PC-3 (cell line): ENCODE results near the gene SDK1. TPM values are rescaled to one million over a fixed set of nuclear protein-coding genes. Genes with fewer than 3 reads are reported as not detected.

ENCODE experiments used
- ATAC-seq: fragments of 200-7000 bp; cut with Tn5 transposase; 2 replicates; pipeline ENCODE4 v1.9.1; 2020; ENCODE audit warnings: mild to moderate bottlenecking, moderate library complexity
- BruUV-seq: library from RNA; stranded (reverse); fragments of 400-500 nt; replicated peaks from 2 replicates; lab custom pipeline; 2021; lab: Mats Ljungman, UMichigan
- CTCF ChIA-PET: fragments of 300-600 bp; sonication (Branson Sonifier 250); formaldehyde crosslinking; loops from one replicate; lab custom pipeline; 2022; ENCODE audit warnings: antibody characterized with exemption; lab: Charles Lee
- POLR2A ChIA-PET: fragments of 300-600 bp; sonication (Branson Sonifier 250); formaldehyde crosslinking; loops from one replicate; lab custom pipeline; 2022; ENCODE audit warnings: antibody characterized with exemption; ENCODE audit not compliant: unreplicated experiment; lab: Charles Lee
- DNase-seq: peaks from one replicate; pipeline ENCODE4 v3.0.0-alpha.2; 2015
- H2AFZ ChIP-seq: fragments of 300-600 bp; sonication (generic); 2 replicates; pipeline ENCODE4 v1.6.0; 2016; ENCODE audit warnings: antibody characterized with exemption, low read length
- H3F3A ChIP-seq: fragments of 300-600 bp; sonication (generic); one replicate; pipeline ENCODE4 v1.6.0; 2017; ENCODE audit warnings: antibody characterized with exemption, low read length, control low read depth, mild to moderate bottlenecking; ENCODE audit not compliant: unreplicated experiment
- H3K27ac ChIP-seq: fragments of 300-600 bp; sonication (generic); 2 replicates; pipeline ENCODE4 v1.5.1; 2016; ENCODE audit warnings: mild to moderate bottlenecking, low read length
- H3K27me3 ChIP-seq: fragments of 300-600 bp; sonication (generic); 2 replicates; pipeline ENCODE4 v1.6.1; 2016; ENCODE audit warnings: low read length, mixed read lengths
- H3K36me3 ChIP-seq: fragments of 300-600 bp; sonication (generic); 2 replicates; pipeline ENCODE4 v1.6.1; 2016; ENCODE audit warnings: low read depth, mixed run types, low read length, mixed read lengths
- H3K4me1 ChIP-seq: fragments of 300-600 bp; sonication (generic); 2 replicates; pipeline ENCODE4 v1.5.1; 2016; ENCODE audit warnings: low read length; ENCODE audit not compliant: insufficient read depth
- H3K4me2 ChIP-seq: fragments of 300-600 bp; sonication (generic); 2 replicates; pipeline ENCODE4 v1.6.0; 2016; ENCODE audit warnings: low read length
- H3K4me3 ChIP-seq: fragments of 300-600 bp; sonication (generic); 2 replicates; pipeline ENCODE4 v1.5.1; 2016; ENCODE audit warnings: mild to moderate bottlenecking, low read length, mixed read lengths
- H3K79me2 ChIP-seq: fragments of 300-600 bp; sonication (generic); 2 replicates; pipeline ENCODE4 v1.6.1; 2017; ENCODE audit warnings: low read length, mixed read lengths
- H3K9ac ChIP-seq: fragments of 300-600 bp; sonication (generic); 2 replicates; pipeline ENCODE4 v1.6.0; 2016; ENCODE audit warnings: mild to moderate bottlenecking, low read length
- H3K9me2 ChIP-seq: fragments of 300-600 bp; sonication (generic); replicated peaks from 2 replicates; pipeline ENCODE4 v1.6.1; 2016; ENCODE audit warnings: mixed run types, low read length, mixed read lengths
- H3K9me3 ChIP-seq: fragments of 300-600 bp; sonication (generic); 2 replicates; pipeline ENCODE4 v1.6.1; 2016; ENCODE audit warnings: low read length, mixed read lengths
- H4K20me1 ChIP-seq: fragments of 300-600 bp; sonication (generic); 2 replicates; pipeline ENCODE4 v1.6.1; 2016; ENCODE audit warnings: low read length, mixed read lengths
- EZH2 ChIP-seq: fragments of 300-600 bp; sonication (generic); IDR thresholded peaks from one replicate; pipeline ENCODE4 v1.6.1; 2017; ENCODE audit warnings: antibody characterized with exemption, mild to moderate bottlenecking, low read length; ENCODE audit not compliant: unreplicated experiment
- EZH2phosphoT487 ChIP-seq: fragments of 300-600 bp; sonication (generic); IDR thresholded peaks from 2 replicates; pipeline ENCODE4 v1.6.1; 2018; ENCODE audit warnings: mild to moderate bottlenecking, antibody characterized with exemption, low read length, borderline replicate concordance
- intact Hi-C: fragments of 100-400 bp; cut with micrococcal nuclease; formaldehyde crosslinking; loops from 2 replicates; pipeline ENCODE4 v1.9.0; 2023
- total RNA-seq: library from RNA; depleted of rRNA; stranded (reverse); fragments of >200 nt; gene quantifications from 2 replicates; pipeline ENCODE4 v1.2.3, GENCODE V29; 2014
- TF ChIP-seq, protein P1 (sequence below): fragments of 300-600 bp; sonication (generic); conservative IDR thresholded peaks from 2 replicates; pipeline ENCODE4 v1.5.1; 2017; ENCODE audit warnings: antibody characterized with exemption, low read depth, mild to moderate bottlenecking, low read length

SDK1 gene
- total RNA-seq, 1 experiment from 2014 or later, result 2.8 TPM

DNA sequence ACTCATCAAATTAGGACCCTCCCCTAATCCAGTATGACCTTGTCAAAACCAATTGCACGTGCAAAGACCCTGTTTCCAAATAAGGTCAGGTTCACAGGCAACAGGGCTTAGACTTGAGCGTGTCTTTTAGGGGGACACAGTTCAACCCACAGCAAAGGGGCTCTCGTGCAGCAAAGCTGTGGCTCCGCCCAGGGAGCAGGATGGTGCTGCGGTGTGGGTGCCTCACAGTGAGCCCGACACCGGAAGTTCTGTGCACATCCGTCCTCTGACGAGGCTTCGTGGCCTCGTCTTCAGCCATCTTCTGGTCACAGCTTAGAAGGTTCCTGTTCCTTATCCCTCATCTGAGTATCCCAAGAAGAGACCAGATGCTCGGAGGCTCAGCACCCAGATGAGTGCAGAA lies 871.8 kb downstream of the SDK1 start:
- Histone ChIP-seq H3K79me2 (no peaks in the 10 kb centered on the region), H3K4me2 (no peak overlapping the region), H3K27ac (no peak overlapping the region), H3K4me3 (no peak overlapping the region), H3F3A (no peaks in the 10 kb centered on the region), H3K9me3 (no peaks in the 10 kb centered on the region), H3K27me3 (no peaks in the 10 kb centered on the region), H3K36me3 (no peaks in the 10 kb centered on the region), H3K9ac (no peak overlapping the region), H2AFZ (no peak overlapping the region), H3K9me2 (no peaks in the 10 kb centered on the region), H4K20me1 (no peaks in the 10 kb centered on the region), H3K4me1 (0 out of 2 replicates have a peak, but pooled peaks cover 3% of the 10 kb centered on the region)
- TF ChIP-seq EZH2 (no peak), EZH2phosphoT487 (no peak)
- TF ChIP-seq, protein P1, sequence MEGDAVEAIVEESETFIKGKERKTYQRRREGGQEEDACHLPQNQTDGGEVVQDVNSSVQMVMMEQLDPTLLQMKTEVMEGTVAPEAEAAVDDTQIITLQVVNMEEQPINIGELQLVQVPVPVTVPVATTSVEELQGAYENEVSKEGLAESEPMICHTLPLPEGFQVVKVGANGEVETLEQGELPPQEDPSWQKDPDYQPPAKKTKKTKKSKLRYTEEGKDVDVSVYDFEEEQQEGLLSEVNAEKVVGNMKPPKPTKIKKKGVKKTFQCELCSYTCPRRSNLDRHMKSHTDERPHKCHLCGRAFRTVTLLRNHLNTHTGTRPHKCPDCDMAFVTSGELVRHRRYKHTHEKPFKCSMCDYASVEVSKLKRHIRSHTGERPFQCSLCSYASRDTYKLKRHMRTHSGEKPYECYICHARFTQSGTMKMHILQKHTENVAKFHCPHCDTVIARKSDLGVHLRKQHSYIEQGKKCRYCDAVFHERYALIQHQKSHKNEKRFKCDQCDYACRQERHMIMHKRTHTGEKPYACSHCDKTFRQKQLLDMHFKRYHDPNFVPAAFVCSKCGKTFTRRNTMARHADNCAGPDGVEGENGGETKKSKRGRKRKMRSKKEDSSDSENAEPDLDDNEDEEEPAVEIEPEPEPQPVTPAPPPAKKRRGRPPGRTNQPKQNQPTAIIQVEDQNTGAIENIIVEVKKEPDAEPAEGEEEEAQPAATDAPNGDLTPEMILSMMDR, result no peak
- CTCF ChIA-PET, result no interaction called here
- DNase-seq (no peak), ATAC-seq (no peak)
- POLR2A ChIA-PET, result no interaction called here
- intact Hi-C loops, result no loop called here
- no TSS peak for BruUV-seq

DNA sequence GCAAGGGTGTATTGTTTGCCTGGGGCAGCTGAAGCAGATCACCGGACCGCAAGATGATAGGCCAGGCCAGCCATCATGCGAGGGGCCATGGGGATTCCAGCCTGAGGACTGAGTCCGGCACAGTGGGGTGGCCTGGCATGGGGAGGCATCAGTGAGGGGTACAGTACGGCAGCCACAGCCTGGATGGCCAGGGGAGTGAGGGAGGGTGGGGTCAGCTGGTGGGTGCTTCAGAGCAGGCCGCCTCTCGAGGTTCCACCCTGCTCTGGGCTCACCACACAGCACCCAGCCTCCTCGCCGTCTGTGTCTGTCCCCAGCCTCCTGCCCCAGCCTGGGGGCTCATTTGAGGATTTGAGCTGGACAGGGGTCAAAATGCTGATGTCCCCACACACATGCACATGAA lies 872.6 kb downstream of the SDK1 start:
- no peak overlapping the region for H3K9ac ChIP-seq
- no TSS peak for BruUV-seq
- H3K4me3 ChIP-seq, result no peak overlapping the region
- TF ChIP-seq EZH2phosphoT487, result no peak
- TF ChIP-seq, protein P1, result no peak
- no peak for TF ChIP-seq EZH2
- ChIA-PET POLR2A (no interaction called here), CTCF (no interaction called here)
- H2AFZ ChIP-seq, result no peak overlapping the region
- no peak for ATAC-seq
- no peaks in the 10 kb centered on the region for H3F3A ChIP-seq
- H3K27ac ChIP-seq, result no peak overlapping the region
- H4K20me1 ChIP-seq, result no peaks in the 10 kb centered on the region
- no peaks in the 10 kb centered on the region for H3K9me3 ChIP-seq
- H3K9me2 ChIP-seq, result no peaks in the 10 kb centered on the region
- no peaks in the 10 kb centered on the region for H3K27me3 ChIP-seq
- no peaks in the 10 kb centered on the region for H3K79me2 ChIP-seq
- 0 out of 2 replicates have a peak, but pooled peaks cover 3% of the 10 kb centered on the region for H3K4me1 ChIP-seq
- intact Hi-C loops, result no loop called here
- H3K4me2 ChIP-seq, result no peak overlapping the region
- no peak for DNase-seq
- H3K36me3 ChIP-seq, result no peaks in the 10 kb centered on the region

DNA sequence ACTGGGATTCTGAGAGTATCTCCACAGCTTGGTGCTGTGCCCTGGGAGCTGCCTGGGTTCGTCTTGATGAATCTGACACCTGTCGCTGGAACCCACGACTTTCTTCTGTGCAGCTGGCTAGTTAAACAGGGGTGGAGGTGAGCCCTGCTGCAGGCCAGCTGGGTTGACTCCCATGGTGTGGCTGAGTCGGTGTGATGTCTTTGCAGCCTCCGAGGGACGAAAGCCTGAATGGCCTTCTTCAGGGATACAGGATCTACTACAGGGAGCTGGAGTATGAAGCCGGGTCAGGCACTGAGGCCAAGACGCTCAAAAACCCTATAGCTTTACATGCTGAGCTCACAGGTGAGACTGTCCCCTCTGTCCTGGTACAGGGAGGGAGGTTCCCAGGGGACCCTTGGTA lies 873.0 kb downstream of the SDK1 start:
- Histone ChIP-seq H3K9me2 (no peaks in the 10 kb centered on the region), H3K9me3 (no peaks in the 10 kb centered on the region), H3F3A (no peaks in the 10 kb centered on the region), H3K27me3 (no peaks in the 10 kb centered on the region), H3K27ac (no peak overlapping the region), H3K79me2 (no peaks in the 10 kb centered on the region), H3K9ac (no peak overlapping the region), H4K20me1 (no peaks in the 10 kb centered on the region), H3K4me1 (0 out of 2 replicates have a peak, but pooled peaks cover 3% of the 10 kb centered on the region), H3K4me3 (no peak overlapping the region), H2AFZ (no peak overlapping the region), H3K4me2 (no peak overlapping the region), H3K36me3 (no peaks in the 10 kb centered on the region)
- DNase-seq, result no peak
- ChIA-PET CTCF (no interaction called here), POLR2A (no interaction called here)
- no peak for ATAC-seq
- TF ChIP-seq EZH2phosphoT487 (no peak), EZH2 (no peak)
- TF ChIP-seq, protein P1, result no peak
- no TSS peak for BruUV-seq
- intact Hi-C loops, result no loop called here
